ENCODE measurements around the gene UBXN6. TPM values are rescaled to one million over a fixed set of nuclear protein-coding genes. Genes with fewer than 3 reads are reported as not detected.

UBXN6 gene
- 169 TPM for total RNA-seq (ENCODE audit: insufficient read depth, low replicate concordance)

GRCh38 chr19:4457654-4458395 lies at the start of gene UBXN6:
UBXN6 (minus strand) TSS chr19:4457794; CDS start chr19:4457697, 97 bp downstream.
- DNase-seq (ENCODE audit: low spot score): peak; percentile 99

GRCh38 chr19:4507150-4507452 lies 49.5 kb upstream of the UBXN6 start:
- no peak for DNase-seq (ENCODE audit: low spot score)

GRCh38 chr19:4506449-4507149 lies 49.0 kb upstream of the UBXN6 start:
- DNase-seq (ENCODE audit: low spot score): no peak

GRCh38 chr19:4505570-4506448 lies 48.2 kb upstream of the UBXN6 start:
- DNase-seq (ENCODE audit: low spot score): no peak

GRCh38 chr19:4504891-4505569 lies 47.4 kb upstream of the UBXN6 start:
- no peak for DNase-seq (ENCODE audit: low spot score)

- no peak for DNase-seq (ENCODE audit: low spot score)
Measured at GRCh38 chr19:4504297-4504701, 46.7 kb upstream of the UBXN6 start.

- DNase-seq (ENCODE audit: low spot score): no peak
Measured at GRCh38 chr19:4503825-4504170, 46.2 kb upstream of the UBXN6 start.

GRCh38 chr19:4503132-4503824 lies 45.7 kb upstream of the UBXN6 start:
- DNase-seq (ENCODE audit: low spot score): no peak

- DNase-seq (ENCODE audit: low spot score): no peak
Measured at GRCh38 chr19:4502282-4503131, 44.9 kb upstream of the UBXN6 start.

- DNase-seq (ENCODE audit: low spot score): no peak
Measured at GRCh38 chr19:4501691-4502090, 44.1 kb upstream of the UBXN6 start.

GRCh38 chr19:4500841-4501591 lies 43.4 kb upstream of the UBXN6 start:
- DNase-seq (ENCODE audit: low spot score): no peak

- no peak for DNase-seq (ENCODE audit: low spot score)
Measured at GRCh38 chr19:4499855-4500254, 42.3 kb upstream of the UBXN6 start.

GRCh38 chr19:4499318-4499717 lies 41.7 kb upstream of the UBXN6 start:
- DNase-seq (ENCODE audit: low spot score): no peak

- DNase-seq (ENCODE audit: low spot score): no peak
Measured at GRCh38 chr19:4498694-4499093, 41.1 kb upstream of the UBXN6 start.

- DNase-seq (ENCODE audit: low spot score): no peak
Measured at GRCh38 chr19:4497770-4498389, 40.3 kb upstream of the UBXN6 start.

- no peak for DNase-seq (ENCODE audit: low spot score)
Measured at GRCh38 chr19:4496304-4496703, 38.7 kb upstream of the UBXN6 start.

GRCh38 chr19:4495471-4495870 lies 37.9 kb upstream of the UBXN6 start:
- DNase-seq (ENCODE audit: low spot score): no peak

- DNase-seq (ENCODE audit: low spot score): no peak
Measured at GRCh38 chr19:4494691-4495064, 37.1 kb upstream of the UBXN6 start.

All from umbilical cord (tissue), 2 donors.